GM21576 (cell line): ENCODE data around the gene NPAS4.
A peak's percentile ranks its signal among the peaks of the same experiment; 100 is the strongest.
"Not testable (repeated sequence)": the region's sequence is repeated elsewhere in the genome, so short reads cannot be mapped to it uniquely, and the experiment has no call there.

Source experiments
- ATAC-seq: cut with Tn5 transposase; IDR thresholded peaks from one replicate; pipeline ENCODE4 v1.9.1; 2021; ENCODE audit warnings: mild to moderate bottlenecking, moderate library complexity; ENCODE audit not compliant: unreplicated experiment

NPAS4 gene

GRCh38 chr11:66454247-66454646 is 33.4 kb downstream of the NPAS4 start:
- no peak for ATAC-seq

- no peak for ATAC-seq
These were observed 34.0 kb downstream of the NPAS4 start for GRCh38 chr11:66454828-66455227.

GRCh38 chr11:66457826-66458225 is 37.0 kb downstream of the NPAS4 start:
- no peak for ATAC-seq

- ATAC-seq, result no peak
These were observed 38.4 kb downstream of the NPAS4 start for GRCh38 chr11:66459138-66459778.

GRCh38 chr11:66462010-66462409 is 41.2 kb downstream of the NPAS4 start:
- ATAC-seq, result no peak

- ATAC-seq, result no peak
These were observed 42.1 kb downstream of the NPAS4 start for GRCh38 chr11:66462911-66463310.

- ATAC-seq, result not testable (repeated sequence)
These were observed 43.3 kb downstream of the NPAS4 start for GRCh38 chr11:66464116-66464515.

- ATAC-seq, result no peak
These were observed 44.1 kb downstream of the NPAS4 start for GRCh38 chr11:66464916-66465315.

GRCh38 chr11:66465373-66466224 is 44.8 kb downstream of the NPAS4 start:
- no peak for ATAC-seq

GRCh38 chr11:66466225-66467033 is 45.6 kb downstream of the NPAS4 start, which contains the start of gene PELI3:
PELI3 (plus strand) TSS chr11:66466905; CDS start chr11:66468129, 1,224 bp downstream.
- peak; percentile 65 for ATAC-seq

GRCh38 chr11:66467034-66467659 is 46.3 kb downstream of the NPAS4 start:
- peak; percentile 33 for ATAC-seq

- no peak for ATAC-seq
These were observed 46.9 kb downstream of the NPAS4 start for GRCh38 chr11:66467756-66468155.

- ATAC-seq, result no peak
These were observed 47.9 kb downstream of the NPAS4 start for GRCh38 chr11:66468691-66469090.

- no peak for ATAC-seq
These were observed 48.6 kb downstream of the NPAS4 start for GRCh38 chr11:66469441-66469840.

GRCh38 chr11:66470015-66470414 is 49.2 kb downstream of the NPAS4 start:
- no peak for ATAC-seq

- no peak for ATAC-seq
These were observed 50.3 kb downstream of the NPAS4 start for GRCh38 chr11:66471142-66471541.

GRCh38 chr11:66472054-66472453 is 51.2 kb downstream of the NPAS4 start:
- ATAC-seq, result no peak

- no peak for ATAC-seq
These were observed 52.3 kb downstream of the NPAS4 start for GRCh38 chr11:66473167-66473566.

- no peak for ATAC-seq
These were observed 53.0 kb downstream of the NPAS4 start for GRCh38 chr11:66473608-66474515.
